HG03378 (cell line): Measurements from ENCODE around the gene NPFFR2.
A peak's percentile ranks its signal among the peaks of the same experiment; 100 is the strongest.
"Not testable (repeated sequence)": the region's sequence is repeated elsewhere in the genome, so short reads cannot be mapped to it uniquely, and the experiment has no call there.

Experiments
- ATAC-seq: cut with Tn5 transposase; IDR thresholded peaks from one replicate; pipeline ENCODE4 v1.9.1; 2021; ENCODE audit warnings: mild to moderate bottlenecking, moderate library complexity; ENCODE audit not compliant: unreplicated experiment

The NPFFR2 gene

DNA sequence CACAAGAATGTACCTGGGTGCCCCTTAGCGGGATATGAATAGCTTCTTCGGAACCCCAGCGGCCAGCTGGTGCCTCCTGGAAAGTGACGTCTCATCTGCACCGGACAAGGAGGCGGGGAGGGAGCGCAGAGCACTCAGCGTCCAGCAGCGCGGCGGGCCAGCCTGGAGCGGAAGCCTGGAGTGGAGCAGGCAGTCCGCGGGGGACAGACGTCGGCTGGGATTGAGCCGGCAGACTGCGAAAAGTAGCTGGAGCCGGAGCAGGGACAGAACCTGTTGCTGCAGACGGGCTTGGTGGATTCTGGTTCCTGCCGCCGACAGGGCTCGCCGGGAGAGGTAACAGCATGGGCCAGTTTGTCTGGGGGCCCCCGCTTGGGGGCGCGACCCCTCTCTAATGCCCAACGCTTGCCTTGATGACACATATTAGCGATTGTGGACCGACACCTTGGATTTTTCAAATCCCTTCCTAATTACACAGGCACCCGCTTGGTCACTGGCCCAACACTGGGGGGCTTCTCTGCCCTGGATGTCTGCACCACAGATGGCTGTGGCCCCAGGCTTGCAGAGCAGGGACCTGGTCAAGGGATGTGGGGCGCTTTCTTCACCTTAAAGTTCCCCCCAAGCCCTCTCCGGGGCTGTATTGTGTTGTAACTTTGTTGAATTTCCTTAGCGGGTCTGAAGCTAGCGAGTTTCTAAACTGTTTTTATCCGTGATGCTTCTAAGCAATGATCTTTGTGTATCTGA is at the start of gene NPFFR2:
TSS of gene NPFFR2 (plus strand) at position 133 of the 741 bp plus-strand sequence. CDS start 96,592 bp downstream, outside the sequence.
- no peak for ATAC-seq

DNA sequence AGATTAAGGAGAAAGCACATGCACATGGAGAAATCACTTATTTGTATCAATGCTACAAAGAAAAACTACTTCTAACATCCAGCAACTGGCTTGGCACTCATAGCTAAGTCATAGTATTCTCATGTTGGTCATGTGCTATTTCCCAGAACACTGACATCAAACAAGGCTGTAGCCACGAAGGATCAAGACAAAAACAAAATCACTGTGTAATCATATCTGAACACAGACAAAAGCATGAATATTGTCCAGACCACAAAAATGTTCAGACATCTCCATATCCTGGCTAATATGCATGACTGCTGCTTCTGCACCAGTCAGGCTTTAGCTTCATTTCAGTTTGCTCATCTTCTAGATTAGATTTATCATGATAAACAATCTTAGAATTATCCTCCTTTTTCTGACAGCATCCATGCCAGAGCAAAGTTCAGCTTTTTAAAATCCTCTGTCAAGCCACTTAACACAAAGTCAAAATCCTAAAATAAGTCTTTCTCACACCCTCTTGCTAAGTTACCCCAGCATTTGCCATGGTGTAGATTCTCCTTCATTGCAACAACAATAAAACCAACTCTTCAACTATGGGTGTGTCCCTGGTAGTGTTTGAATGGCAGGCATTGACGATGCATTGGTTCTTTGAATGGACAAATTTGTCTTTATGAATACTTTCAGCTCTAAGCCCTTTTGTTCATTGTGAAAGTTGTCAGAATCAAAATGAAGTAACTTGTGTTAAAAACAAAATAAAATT is 39.1 kb upstream of the NPFFR2 start:
- no peak for ATAC-seq

DNA sequence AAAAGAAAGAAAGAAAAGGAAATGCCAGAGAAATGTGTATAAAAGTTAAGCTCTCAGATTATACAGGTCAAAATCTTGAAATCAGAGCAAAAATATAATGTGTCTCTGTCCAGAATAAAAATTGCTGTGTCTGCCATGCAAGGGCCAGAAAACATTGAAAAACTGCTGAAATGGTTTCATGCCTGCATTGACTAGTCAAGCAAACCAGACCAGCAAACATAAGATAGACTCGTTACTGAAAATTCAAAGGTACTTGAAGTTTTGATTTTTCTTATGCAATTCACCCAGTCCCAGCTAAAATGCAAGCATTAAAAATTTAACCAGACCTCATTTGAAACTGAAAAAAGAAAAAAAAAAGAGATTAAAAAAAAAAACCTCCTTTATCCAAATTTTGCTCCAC is 37.2 kb upstream of the NPFFR2 start:
- no peak for ATAC-seq

DNA sequence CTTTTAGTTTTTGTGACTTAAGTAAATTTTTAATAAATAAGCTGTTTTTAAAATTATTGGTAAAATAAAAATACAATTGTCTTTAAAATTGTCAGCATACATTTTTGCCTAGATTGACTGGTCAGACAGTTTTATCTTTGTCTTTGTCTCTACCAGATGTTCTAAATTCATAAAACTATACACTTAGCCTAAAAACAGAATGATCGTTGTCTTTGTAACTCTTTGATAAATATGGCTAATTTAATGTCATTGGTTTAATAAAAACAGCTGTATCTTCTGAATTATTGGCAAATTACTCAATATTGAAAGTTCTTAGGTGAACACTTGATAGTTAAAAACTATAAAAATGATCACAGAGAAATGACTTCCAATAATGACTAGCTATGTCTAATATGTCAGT is 36.5 kb upstream of the NPFFR2 start:
- no peak for ATAC-seq

DNA sequence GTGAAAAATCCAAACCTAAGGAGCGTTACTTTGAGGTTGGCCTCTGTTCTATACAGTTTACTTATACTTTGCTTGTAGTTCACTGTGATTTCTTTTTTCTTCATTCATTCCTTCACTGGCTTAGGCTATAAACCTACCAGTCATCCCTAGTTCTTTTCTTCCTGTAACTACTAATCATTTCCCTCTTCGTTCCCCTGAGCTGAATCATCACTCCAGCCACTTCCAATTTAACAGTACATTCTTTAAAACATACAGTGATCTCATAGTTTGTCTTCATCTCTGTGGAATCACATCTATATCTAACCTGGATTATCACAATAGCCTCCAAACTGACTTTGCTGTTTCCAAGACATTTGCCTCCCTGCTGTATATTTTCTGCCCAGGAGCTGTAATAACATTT is 25.2 kb upstream of the NPFFR2 start:
- no peak for ATAC-seq

DNA sequence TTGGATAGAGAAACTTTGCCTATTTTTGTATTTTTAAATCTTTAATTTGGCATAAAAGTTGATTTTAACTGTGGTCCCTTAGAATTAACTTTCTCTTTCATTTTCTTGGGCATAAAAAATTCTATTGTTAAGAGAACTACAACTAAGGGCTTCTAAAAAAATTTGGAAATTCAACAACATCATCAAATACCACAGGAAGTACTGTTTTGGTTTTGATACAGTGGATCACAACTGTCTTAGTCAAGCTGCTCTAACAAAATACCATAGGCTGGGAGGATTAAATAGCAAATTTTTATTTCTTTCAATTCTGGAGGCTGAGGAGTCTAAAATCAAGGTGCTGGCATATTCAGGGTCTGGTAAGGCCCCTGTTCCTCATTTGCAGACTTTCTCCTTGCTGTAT is 19.9 kb upstream of the NPFFR2 start:
- ATAC-seq: no peak

DNA sequence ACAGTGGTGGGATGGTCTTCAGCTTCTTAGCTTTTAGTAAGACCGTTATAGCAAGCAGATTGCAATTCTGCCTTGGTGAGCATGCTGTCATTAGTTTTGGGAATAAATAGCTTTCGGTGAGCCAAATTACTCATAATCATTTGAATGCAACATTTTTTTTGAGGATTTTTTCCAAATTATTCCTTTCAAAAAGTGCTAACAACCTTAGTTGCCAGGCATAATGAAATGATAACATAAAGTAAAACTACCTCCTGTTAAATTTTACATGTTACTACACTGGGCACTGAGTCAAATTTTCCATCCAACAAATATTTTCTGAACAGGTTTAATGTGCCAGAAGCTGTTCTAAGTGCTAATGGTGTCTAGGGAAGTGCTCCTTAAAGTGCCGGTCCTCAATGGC is 15.8 kb upstream of the NPFFR2 start:
- ATAC-seq: no peak

DNA sequence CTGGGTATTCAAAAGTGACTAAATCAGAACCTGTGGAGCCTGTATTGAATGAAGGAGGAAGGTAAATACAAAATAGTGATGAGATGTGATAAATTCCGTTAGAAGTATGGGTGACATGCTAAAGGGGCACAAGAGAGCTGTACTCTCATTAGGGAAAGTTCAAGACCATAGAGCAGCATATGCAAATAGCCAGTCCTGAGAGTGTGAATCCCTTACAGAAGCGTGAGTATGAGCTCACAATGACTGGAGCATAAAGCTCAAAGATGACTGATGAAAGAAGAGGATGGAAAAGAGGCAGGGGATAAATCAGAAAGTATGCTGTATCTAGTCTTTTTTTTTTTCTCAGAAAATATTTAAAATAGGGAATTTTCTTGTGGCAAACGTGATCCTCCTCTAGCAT is 12.1 kb upstream of the NPFFR2 start:
- ATAC-seq: no peak

DNA sequence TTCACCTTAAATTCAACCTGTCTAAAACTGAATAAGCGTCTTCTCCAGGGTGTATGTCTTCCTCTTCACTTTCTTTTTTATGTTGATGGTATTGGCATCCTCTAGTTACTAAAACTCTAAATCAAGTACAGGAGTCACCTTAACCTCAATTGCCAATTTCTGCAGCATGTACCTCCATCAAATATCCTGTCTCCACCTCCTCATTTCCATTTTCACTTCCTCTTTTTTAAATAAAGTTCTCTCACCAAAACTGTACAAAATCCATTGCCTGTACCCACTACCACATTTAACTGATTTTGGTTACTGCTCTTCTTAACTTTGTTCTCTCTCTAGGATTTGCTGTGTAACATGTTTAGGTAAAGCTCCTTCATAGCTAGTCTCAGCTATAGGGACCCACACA is 9.2 kb upstream of the NPFFR2 start:
- ATAC-seq: peak; percentile 54

DNA sequence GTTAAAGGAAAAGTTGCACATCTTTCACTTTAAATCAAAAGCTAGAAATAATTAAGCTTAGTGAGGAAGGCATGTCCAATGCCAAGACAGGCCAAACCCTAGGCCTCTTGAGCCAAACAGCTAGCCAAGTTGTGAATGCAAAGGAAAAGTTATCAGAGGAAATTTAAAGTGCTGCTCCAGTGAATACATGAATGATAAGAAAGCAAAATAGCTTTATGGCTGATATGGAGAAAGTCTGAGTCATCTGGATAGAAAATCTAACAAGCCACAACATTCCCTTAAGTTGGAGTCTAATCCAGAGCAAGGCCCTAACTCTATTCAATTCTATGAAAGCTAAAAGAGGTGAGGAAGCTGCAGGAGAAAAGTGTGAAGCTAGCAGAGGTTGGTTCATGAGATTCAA is 23.8 kb downstream of the NPFFR2 start:
- no peak for ATAC-seq

DNA sequence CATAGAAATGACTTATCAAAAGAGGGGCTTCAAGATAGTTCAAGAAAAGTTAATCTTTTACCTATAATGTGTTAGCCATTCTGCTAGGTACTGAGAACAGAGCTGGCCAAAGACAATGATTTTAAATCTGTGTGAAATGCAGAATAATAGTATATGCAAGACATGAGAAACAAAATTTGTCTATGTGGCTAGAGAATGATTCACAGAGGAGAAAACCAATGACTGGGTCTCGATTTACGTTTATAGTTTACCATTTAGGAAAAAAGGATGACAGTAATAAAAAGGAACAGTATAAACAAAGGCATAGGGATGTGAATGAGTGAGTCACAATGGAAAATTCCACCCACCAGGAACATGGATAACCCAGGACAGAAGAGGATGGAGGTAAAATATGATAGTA is 31.9 kb downstream of the NPFFR2 start:
- no peak for ATAC-seq

DNA sequence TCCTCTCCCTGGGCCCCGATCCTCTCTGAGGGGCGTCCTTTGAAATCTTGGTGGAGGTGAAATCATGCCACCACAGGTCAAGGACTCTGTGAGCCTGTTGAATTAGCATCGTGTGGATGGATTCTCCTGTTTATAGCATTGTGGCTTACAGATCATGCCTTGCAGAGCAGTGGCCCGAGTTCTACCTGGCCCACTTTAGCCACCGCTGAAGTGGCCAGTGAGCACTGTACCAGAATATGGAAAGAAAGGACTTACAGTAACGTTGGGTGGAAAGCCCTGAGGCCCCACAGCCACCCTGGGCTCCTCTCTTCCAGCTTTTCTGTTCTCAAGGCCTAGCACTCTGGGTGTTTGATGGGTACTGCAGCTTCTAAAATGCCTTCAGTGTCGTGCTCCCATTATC is 35.3 kb downstream of the NPFFR2 start:
- no peak for ATAC-seq

DNA sequence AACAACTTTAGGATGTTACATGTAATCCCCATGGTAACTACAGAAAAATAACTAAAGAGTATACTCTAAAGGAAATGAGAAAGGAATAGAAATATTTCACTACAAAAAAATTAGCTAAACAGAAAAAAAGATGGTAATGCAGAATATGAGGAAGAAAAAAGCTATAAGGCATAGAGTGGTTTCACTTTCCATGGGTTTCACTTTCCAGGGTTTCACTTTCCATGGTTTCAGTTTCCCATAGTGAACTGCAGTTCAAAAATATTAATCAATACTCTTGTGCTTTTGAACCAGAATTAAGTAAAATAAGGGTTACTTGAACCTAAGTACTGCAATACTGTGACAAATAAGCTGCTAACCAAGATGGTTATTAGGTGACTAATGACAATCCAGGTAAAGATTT is 42.0 kb downstream of the NPFFR2 start:
- no peak for ATAC-seq

DNA sequence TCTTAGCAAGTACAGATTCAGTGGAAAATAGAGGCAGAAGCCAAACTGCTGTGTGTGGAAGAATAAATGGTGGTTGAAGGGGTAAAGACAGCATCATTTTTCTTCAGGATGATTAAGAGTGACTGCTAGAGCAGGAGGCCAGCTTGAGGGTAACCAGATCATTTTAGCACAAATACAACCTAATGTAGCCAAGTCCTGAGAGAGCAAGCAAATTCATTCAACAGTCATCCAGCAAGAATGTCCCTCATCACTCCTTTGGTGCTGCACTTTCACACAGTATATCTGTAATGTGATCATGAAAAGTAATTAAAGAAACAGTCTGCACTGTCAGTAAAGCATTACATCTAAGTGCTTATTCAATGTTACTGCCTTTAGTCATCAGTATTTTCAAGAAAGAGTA is 44.8 kb downstream of the NPFFR2 start:
- no peak for ATAC-seq

DNA sequence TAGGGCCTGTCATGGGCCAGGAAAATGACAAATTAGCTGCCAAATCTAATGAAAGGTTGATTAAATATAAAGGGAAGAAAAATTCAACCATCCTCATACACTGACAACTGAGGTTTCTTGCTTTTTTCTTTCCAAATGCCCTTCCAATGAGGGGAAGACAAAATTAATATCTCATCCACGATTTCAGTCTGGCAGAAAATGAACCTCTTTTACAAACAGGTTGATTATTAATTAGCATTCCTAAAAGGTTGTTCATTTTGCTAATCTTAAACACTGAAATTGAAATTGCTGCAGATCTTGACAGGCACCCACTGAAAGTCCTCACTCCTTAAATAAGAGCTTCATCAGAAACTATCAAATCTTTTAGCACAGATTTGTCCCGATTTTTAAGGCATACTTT is 45.5 kb downstream of the NPFFR2 start:
- no peak for ATAC-seq

DNA sequence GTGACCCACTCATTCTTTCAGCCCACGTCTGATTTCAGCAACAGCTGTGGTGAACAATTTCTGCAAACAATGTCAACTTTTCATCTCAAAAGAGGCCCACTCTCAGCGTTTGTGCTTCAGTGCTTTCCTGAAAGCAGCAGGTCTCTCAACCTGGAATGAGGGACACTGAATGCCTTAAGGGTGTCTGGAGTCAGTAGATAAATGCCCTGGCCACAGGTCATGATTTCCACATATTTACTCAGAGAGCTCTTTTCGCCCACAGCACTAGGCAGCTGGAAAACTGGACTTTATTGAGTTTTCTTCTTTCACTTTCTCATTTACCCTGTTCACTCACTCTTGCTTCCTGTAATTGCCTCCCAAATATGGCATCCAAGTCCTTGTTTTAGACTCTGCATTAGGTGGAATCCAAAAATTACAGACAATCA is 52.8 kb downstream of the NPFFR2 start:
- ATAC-seq: peak; percentile 67

DNA sequence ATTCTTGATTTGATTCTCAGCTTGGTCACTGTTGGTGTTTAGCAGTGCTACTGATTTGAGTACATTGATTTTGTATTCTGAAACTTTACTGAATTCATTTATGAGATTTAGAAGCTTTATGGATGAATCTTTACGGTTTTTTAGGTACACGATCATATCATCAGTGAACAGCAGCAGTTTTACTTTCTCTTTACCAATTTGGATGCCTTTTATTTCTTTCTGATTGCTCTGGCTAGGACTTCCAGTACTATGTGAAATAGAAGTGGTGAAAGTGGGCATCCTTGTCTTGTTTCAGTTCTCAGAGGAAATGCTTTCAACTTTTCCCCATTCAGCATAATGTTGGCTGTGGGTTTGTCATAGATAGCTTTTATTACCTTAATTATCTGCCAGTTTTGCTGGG is 58.8 kb downstream of the NPFFR2 start:
- not testable (repeated sequence) for ATAC-seq

DNA sequence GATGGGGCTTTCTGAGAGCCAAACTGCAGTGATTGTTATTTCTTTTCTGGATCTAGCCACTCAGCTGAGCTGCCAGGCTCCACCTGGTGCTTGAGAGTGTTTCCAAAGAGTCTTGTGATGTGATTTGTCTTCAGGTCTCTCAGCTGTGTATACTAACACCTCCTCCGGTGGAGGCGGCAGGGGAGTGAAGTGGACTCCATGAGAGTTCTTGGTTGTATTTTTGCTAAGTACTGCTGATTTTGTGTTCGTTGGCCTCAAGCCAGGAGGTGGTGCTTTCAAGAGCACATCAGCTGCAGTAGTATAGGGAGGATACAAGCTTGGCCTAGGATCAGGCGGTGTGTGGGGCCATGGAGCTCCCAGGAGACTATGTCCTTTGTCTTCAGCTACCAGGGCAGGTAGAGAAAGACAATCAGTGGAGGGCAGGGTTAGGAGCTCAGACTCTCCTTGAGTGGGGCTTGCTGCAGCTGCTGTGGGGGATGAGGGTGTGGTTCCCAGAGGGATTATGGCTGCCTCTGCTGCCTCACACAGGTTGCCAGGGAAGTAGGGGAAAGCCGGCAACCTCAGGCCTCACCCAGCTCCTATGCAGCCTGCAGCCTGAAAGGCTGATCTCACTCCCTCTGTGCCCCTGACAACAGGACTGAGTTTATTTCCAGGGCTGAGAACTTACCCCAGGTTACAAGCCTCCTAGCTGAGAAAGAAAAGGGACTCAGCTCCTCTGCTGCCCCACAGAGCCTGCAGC is 62.4 kb downstream of the NPFFR2 start:
- no peak for ATAC-seq

DNA sequence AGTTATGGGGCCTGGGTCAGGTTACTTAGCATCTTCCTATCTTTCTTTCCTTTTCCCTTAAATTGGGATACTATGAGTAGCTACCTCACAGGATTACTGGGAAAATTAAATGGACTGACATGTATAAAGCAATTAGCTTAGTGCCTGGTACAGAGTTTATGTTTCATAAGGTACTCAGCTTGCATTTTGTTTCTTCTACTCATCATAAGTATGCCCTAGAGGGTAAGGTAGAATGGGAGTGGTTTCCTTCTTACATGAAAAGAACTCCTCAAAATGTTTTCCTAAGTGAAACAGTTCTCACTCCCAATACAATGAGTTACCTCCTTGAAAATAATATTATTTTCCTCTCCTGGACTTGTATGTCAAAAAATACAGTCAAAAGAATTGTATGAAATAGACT is 75.7 kb downstream of the NPFFR2 start:
- ATAC-seq: no peak

DNA sequence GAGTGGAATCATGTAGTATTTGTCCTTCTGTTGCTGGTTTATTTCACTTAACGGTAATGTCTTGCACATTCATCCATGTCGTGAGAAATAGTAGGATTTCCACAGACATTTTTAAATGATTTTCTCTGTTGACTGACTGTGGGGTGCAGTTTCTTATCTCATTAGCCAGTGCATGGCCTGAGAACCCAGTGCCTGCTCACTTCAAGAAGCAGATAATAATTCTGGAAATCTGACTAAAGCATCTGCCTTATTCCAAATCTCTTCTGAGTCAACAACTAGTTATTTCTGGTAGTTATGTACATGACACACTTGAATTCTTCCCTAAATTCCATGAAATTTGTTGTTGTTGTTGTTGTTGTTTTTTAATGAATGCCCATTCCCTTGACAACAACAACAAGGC is 77.6 kb downstream of the NPFFR2 start:
- ATAC-seq: no peak

DNA sequence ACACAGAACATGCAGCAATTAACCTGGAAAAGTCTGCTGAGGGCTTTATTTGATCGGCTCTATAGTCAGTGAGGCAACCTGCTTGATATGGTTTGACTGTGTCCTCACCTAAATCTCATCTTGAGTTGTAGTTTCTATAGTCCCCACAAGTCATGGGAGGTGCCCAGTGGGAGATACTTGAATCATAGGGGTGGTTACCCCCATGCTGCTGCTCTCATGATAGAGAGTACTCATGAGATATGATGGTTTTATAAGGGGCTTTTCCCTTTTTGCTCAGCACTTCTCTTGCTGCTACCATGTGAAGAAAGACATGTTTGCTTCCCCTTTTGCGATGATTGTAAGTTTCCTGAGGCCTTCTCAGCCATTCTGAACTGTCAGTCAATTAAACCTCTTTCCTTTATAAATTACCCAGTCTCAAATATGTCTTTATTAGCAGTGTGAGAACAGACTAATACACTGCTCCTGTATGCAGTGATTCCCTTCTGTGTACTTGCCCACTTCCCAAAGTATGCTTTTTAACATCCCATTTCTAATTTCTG is 78.2 kb downstream of the NPFFR2 start:
- no peak for ATAC-seq

DNA sequence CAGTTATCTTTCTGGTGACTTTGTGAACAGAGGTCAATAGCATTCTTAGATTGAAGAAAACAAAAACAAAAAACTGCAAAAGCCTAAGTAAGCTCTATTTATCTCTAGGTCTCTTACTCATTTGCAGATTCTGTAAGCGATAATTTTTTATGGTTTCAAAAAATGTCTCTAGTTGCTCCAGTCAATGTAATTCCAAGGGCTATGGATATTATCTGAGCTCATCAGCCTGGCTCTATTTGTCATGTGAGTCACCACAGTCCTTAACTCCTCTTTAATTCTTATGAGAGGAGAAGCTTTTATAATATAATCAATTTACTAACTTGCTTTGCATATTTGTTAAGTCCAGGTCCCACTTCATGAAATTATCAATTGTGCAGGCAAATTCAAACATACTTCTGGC is 79.1 kb downstream of the NPFFR2 start:
- no peak for ATAC-seq
